Adrenal gland (tissue), 12 donors: ENCODE results near the gene NBPF3. TPM values are rescaled to one million over a fixed set of nuclear protein-coding genes. Genes with fewer than 3 reads are reported as not detected.
"Not testable (repeated sequence)": the region's sequence is repeated elsewhere in the genome, so short reads cannot be mapped to it uniquely, and the experiment has no call there.

Experiments
- DNase-seq, 7 donors: peaks; one replicate each; pipeline ENCODE4 v3.0.0-alpha.2; 2019 to 2020
- H3K27ac ChIP-seq, 5 donors: fragments of 200-600 bp; sonication (generic) in 4 of 5; 1 replicate in 3 of 5; 2 replicates in 2 of 5; pipeline versions ENCODE4 v1.5.1 to v1.8.0; 2016 to 2020; ENCODE audit warnings: mild to moderate bottlenecking in 1 of 5
- H3K27me3 ChIP-seq: fragments of 200-600 bp; 2 replicates; pipeline ENCODE4 v1.8.0; 2021
- H3K36me3 ChIP-seq, 2 donors: fragments of 200-600 bp; replicated peaks in 1 of 2; 1 replicate in 1 of 2; 2 replicates in 1 of 2; pipeline versions ENCODE4 v1.5.1 to v1.8.0; 2018 to 2022
- H3K4me1 ChIP-seq, 2 donors: fragments of 200-600 bp; replicated peaks in 1 of 2; 1 replicate in 1 of 2; 2 replicates in 1 of 2; pipeline versions ENCODE4 v1.5.1 to v1.8.0; 2018 to 2021
- H3K4me3 ChIP-seq, 4 donors: fragments of 200-600 bp; sonication (generic) in 3 of 4; one replicate each; pipeline ENCODE4 v1.5.1; 2016 to 2018
- H3K9me3 ChIP-seq, 3 donors: fragments of 200-600 bp; sonication (generic) in 1 of 3; replicated peaks in 1 of 3; 1 replicate in 2 of 3; 2 replicates in 1 of 3; pipeline versions ENCODE4 v1.5.1 to v1.8.0; 2016 to 2021
- CTCF ChIP-seq, 6 experiments: fragments of 450-650 bp in 4 of 6; fragments of 200-600 bp in 2 of 6; sonication (generic) in 1 of 6; IDR thresholded peaks; 1 replicate in 5 of 6; 2 replicates in 1 of 6; pipeline versions ENCODE4 v1.5.1 to v1.8.0; 2016 to 2021; ENCODE audit warnings: antibody characterized with exemption in 6 of 6, mild to moderate bottlenecking in 2 of 6, moderate library complexity in 1 of 6
- POLR2A ChIP-seq, 2 donors: fragments of 450-650 bp; IDR thresholded peaks; one replicate each; pipeline ENCODE4 v1.6.1; 2017; ENCODE audit warnings: antibody characterized with exemption in 2 of 2, mild to moderate bottlenecking in 2 of 2, moderate library complexity in 1 of 2
- WGBS, 4 donors: extraction: QIAGEN DNeasy Blood & Tissue Kit in 2 of 4; methylation state at CpG; one replicate each; pipeline versions ENCODE4 v1.1.5 to v1.1.7; 2013 to 2017; 5-methylcytosine and 5-hydroxymethylcytosine counted together
- intact Hi-C, 2 donors: fragments of 100-400 bp; cut with DNase I; formaldehyde crosslinking; loops; one replicate each; pipeline versions ENCODE4 v1.14.1 to v1.15.0; 2022 to 2023
- polyA plus RNA-seq, 3 donors: library from polyadenylated mRNA; stranded (reverse); fragments of 200-250 nt in 2 of 3; fragments of 350-450 nt in 1 of 3; fragmentation: Illumina TruSeq in 1 of 3; extraction: RNeasy Lipid Tissue Mini Kit (QIAGEN cat#74804) in 1 of 3; gene quantifications; one replicate each; pipeline ENCODE4 v1.2.3, GENCODE V29; 2013 to 2014
- total RNA-seq, 9 donors: library from RNA; depleted of rRNA in 4 of 9; stranded (reverse); fragments of >200 nt in 4 of 9; fragments of 120-200 nt in 1 of 9; fragmentation: NEBNext Ultra II Directional in 1 of 9; extraction: Animal tissue kit (Norgen Biotek cat#: 25700) in 1 of 9; gene quantifications; one replicate each; pipeline versions ENCODE4 v1.1.0 to v1.2.4, GENCODE V29; 2013 to 2023
- donor health status: healthy with polysubstance abuse.
- donor health status: Bipolar disorder and iron deficiency.
- donor health status: DM: yes; HTN: yes; CAD: no.
- donor health status: DM: no; HTN: no; CAD: no.
- donor health status: DM: no; HTN: no; CAD: no.
- donor health status: DM: yes; HTN: yes; CAD: no.

The NBPF3 gene
- total and polyA plus RNA-seq, 12 donors, result 1.3 to 18.0 (median 12.5) TPM

GRCh38 chr1:21396516-21396915 is 43.4 kb upstream of the NBPF3 start:
- Histone ChIP-seq H3K27me3 (no peaks in the 10 kb centered on the region), H3K9me3 (no peaks in the 10 kb centered on the region), H3K4me1 (no peaks in the 10 kb centered on the region), H3K36me3 (no peaks in the 10 kb centered on the region), H3K27ac (no peak overlapping the region), H3K4me3 (no peak overlapping the region)
- intact Hi-C loops, result no loop called here
- 64 to 67% (median 65%) methylated on average over 4 of the region's 4 CpGs for WGBS, 4 donors
- no peak for DNase-seq
- TF ChIP-seq CTCF (IDR thresholded peaks at IDR 0.05), result no peak
- TF ChIP-seq POLR2A (IDR thresholded peaks at IDR 0.05), result no peak

- TF ChIP-seq CTCF (IDR thresholded peaks at IDR 0.05) (no peak), POLR2A (IDR thresholded peaks at IDR 0.05) (no peak)
- Histone ChIP-seq H3K9me3 (no peaks in the 10 kb centered on the region), H3K36me3 (no peaks in the 10 kb centered on the region), H3K27me3 (no peaks in the 10 kb centered on the region), H3K4me1 (no peaks in the 10 kb centered on the region), H3K4me3 (no peak overlapping the region), H3K27ac (no peak overlapping the region)
- intact Hi-C loops, result no loop called here
- no peak for DNase-seq
- 53 to 73% (median 59%) methylated on average over 15 of the region's 15 CpGs for WGBS, 4 donors
Observed at GRCh38 chr1:21397813-21398188, 42.1 kb upstream of the NBPF3 start.

- H3K9me3 ChIP-seq, intact Hi-C loops, H3K36me3 ChIP-seq, H3K4me3 ChIP-seq, H3K4me1 ChIP-seq, H3K27me3 ChIP-seq, H3K27ac ChIP-seq, DNase-seq: not testable (repeated sequence)
- 73 to 85% (median 83%) methylated on average over 9 of the region's 9 CpGs for WGBS, 4 donors
Observed at GRCh38 chr1:21401726-21402346, 38.1 kb upstream of the NBPF3 start.

GRCh38 chr1:21406659-21407058 is 33.3 kb upstream of the NBPF3 start:
- Histone ChIP-seq H3K4me3 (no peak overlapping the region), H3K36me3 (no peaks in the 10 kb centered on the region), H3K27me3 (no peaks in the 10 kb centered on the region), H3K4me1 (no peaks in the 10 kb centered on the region), H3K9me3 (no peaks in the 10 kb centered on the region), H3K27ac (no peak overlapping the region)
- 50 to 78% (median 63%) methylated on average over 2 of the region's 2 CpGs for WGBS, 4 donors
- no peak for TF ChIP-seq POLR2A (IDR thresholded peaks at IDR 0.05)
- TF ChIP-seq CTCF (IDR thresholded peaks at IDR 0.05), result no peak
- intact Hi-C loops, result no loop called here
- no peak for DNase-seq

- H3K9me3 ChIP-seq, H3K27ac ChIP-seq, H3K36me3 ChIP-seq, H3K27me3 ChIP-seq, H3K4me1 ChIP-seq, DNase-seq, intact Hi-C loops, H3K4me3 ChIP-seq: not testable (repeated sequence)
- WGBS, 4 donors, result 66 to 72% (median 67%) methylated on average over 3 of the region's 3 CpGs
Observed at GRCh38 chr1:21409897-21410296, 30.0 kb upstream of the NBPF3 start.
